Measurements from ENCODE around the gene FRAT1.

The FRAT1 gene

GRCh38 chr10:97349752-97350513, 30.9 kb downstream of the FRAT1 start:
- in situ Hi-C loops (cut with HindIII; ENCODE audit: low pct_unique_long_range_greater_than_20kb, low sequenced_read_pairs) = no loop called here
- TF ChIP-seq JUND (IDR thresholded peaks at IDR 0.05; ENCODE audit: low read depth) = no peak
- DNase-seq (ENCODE audit: low read depth in 1 of 2, low spot score in 1 of 2) = no peak

DNA sequence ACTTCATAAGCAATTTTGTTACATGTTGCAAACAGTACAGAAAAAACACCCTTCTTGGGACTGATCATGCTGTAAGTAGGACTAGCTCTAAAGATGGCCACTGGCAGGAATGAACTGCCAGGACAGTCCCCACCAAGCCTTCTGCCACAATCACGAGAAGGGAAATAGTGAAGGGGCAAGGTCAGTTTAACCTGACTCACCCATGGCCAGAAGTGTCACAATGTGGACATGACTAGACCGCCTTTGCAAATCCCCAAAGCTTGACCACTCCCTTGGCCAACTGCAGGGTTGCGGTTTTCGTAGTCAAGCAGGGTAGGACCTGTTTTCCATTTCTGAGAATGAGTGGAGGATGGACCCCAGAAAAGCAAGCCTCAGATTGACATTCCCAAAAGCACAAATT, 34.9 kb downstream of the FRAT1 start:
- in situ Hi-C loops (cut with HindIII; ENCODE audit: low pct_unique_long_range_greater_than_20kb, low sequenced_read_pairs) = no loop called here
- no peak for DNase-seq (ENCODE audit: low read depth in 1 of 2, low spot score in 1 of 2)
- no peak for TF ChIP-seq JUND (IDR thresholded peaks at IDR 0.05; ENCODE audit: low read depth)

- TF ChIP-seq JUND (IDR thresholded peaks at IDR 0.05; ENCODE audit: low read depth) = no peak
- in situ Hi-C loops (cut with HindIII; ENCODE audit: low pct_unique_long_range_greater_than_20kb, low sequenced_read_pairs) = no loop called here
- peak; percentile 59 to 68 for DNase-seq (ENCODE audit: low read depth in 1 of 2, low spot score in 1 of 2)
Measured at GRCh38 chr10:97355571-97355975, 36.5 kb downstream of the FRAT1 start.

DNA sequence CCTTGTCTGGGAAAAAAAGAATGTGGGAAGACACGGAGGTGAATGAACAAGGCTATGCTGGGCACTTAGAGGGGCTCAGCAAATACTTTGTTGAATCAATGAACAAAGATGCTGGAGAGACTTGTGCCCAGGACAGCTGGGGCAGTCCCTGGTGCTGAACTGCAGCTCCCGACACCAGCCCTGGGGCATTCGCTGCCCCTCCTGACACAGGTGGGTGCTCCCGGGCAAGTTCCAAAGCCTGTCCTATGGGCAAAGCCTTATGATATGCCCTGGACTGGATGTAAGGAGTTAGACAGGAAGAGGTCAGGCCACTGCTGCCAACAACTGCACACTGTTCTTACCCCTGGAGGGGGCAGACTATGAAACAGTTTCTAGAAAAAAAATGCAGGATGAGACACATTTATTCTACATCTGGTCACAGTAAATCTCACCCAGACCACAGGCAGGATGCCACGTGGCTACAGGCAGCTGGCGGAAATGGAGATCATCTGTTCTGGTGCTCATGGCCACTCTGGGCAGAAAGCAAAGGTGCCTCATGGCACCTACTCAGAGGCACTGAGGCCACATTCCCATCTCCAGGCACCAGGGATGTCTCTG, 37.3 kb downstream of the FRAT1 start:
- DNase-seq (ENCODE audit: low read depth in 1 of 2, low spot score in 1 of 2) = no peak
- in situ Hi-C loops (cut with HindIII; ENCODE audit: low pct_unique_long_range_greater_than_20kb, low sequenced_read_pairs) = no loop called here
- no peak for TF ChIP-seq JUND (IDR thresholded peaks at IDR 0.05; ENCODE audit: low read depth)

- no peak for DNase-seq (ENCODE audit: low read depth in 1 of 2, low spot score in 1 of 2)
- no peak for TF ChIP-seq JUND (IDR thresholded peaks at IDR 0.05; ENCODE audit: low read depth)
- in situ Hi-C loops (cut with HindIII; ENCODE audit: low pct_unique_long_range_greater_than_20kb, low sequenced_read_pairs) = no loop called here
Measured at GRCh38 chr10:97356918-97357317, 37.8 kb downstream of the FRAT1 start.

DNA sequence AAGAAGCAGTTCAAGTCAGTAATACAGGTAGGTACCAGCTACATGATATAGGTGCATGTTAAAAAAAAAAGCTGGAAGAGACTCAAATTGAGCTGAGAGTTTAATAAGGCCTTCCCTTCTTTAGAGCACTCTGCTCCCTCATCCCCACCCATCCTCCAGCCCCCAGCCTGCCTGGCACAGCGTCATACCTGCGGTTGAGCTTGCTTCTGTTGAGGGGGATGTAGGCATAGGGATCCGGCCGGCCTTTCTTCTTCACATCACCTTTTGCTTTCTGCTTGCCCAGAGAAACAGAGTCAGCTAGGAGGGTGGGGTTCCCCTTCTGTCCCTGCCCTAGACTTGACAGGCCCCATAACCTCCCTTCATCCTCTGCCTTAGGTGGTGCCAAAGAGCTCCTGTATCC, 39.3 kb downstream of the FRAT1 start:
- no peak for DNase-seq (ENCODE audit: low read depth in 1 of 2, low spot score in 1 of 2)
- in situ Hi-C loops (cut with HindIII; ENCODE audit: low pct_unique_long_range_greater_than_20kb, low sequenced_read_pairs) = no loop called here
- TF ChIP-seq JUND (IDR thresholded peaks at IDR 0.05; ENCODE audit: low read depth) = no peak

- no peak for DNase-seq (ENCODE audit: low read depth in 1 of 2, low spot score in 1 of 2)
- in situ Hi-C loops (cut with HindIII; ENCODE audit: low pct_unique_long_range_greater_than_20kb, low sequenced_read_pairs) = no loop called here
- TF ChIP-seq JUND (IDR thresholded peaks at IDR 0.05; ENCODE audit: low read depth) = no peak
Measured at GRCh38 chr10:97358781-97359180, 39.7 kb downstream of the FRAT1 start.

DNA sequence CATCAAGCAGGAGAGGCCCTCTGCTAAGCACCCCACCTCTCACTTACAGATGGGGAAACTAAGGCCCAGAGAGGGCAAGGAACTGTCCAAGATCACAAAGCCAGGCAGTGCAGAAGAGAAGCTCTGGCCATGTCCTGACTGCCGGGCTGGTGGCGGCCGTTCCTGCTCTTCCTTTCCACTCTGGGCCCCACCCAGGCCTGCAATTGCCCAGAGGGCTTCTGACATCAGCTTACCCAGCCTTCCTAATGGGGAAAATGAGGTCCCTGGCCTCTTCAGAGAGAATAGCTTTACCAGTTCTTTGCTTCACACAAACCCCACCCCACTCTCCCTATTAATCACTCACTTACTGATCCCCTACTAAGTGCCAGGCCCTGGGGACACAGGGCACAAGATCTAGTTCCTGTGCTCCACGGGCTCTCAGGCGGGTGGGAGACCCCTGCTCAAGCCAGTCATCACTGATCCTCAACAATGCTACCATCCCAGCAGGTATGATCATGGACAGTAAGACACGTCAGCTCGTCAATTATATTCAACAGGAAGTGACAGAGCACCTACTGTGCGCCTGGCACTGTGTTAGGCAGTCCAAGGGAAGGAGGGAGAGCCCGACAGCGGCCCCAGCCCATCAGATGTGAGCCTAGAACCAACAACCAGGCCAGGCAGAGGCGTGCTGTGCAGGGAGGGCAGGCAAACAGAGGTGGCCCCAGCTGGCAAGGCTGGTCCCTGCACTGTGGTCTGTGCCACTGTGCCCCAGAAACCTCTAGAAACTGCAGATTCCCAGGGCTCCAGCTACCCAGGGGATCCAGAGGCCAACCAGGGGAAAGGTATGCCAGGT, 41.9 kb downstream of the FRAT1 start:
- in situ Hi-C loops (cut with HindIII; ENCODE audit: low pct_unique_long_range_greater_than_20kb, low sequenced_read_pairs) = no loop called here
- no peak for TF ChIP-seq JUND (IDR thresholded peaks at IDR 0.05; ENCODE audit: low read depth)
- no peak for DNase-seq (ENCODE audit: low read depth in 1 of 2, low spot score in 1 of 2)

- no peak for DNase-seq (ENCODE audit: low read depth in 1 of 2, low spot score in 1 of 2)
- TF ChIP-seq JUND (IDR thresholded peaks at IDR 0.05; ENCODE audit: low read depth) = no peak
- in situ Hi-C loops (cut with HindIII; ENCODE audit: low pct_unique_long_range_greater_than_20kb, low sequenced_read_pairs) = no loop called here
Measured at GRCh38 chr10:97361537-97361901, 42.4 kb downstream of the FRAT1 start.

DNA sequence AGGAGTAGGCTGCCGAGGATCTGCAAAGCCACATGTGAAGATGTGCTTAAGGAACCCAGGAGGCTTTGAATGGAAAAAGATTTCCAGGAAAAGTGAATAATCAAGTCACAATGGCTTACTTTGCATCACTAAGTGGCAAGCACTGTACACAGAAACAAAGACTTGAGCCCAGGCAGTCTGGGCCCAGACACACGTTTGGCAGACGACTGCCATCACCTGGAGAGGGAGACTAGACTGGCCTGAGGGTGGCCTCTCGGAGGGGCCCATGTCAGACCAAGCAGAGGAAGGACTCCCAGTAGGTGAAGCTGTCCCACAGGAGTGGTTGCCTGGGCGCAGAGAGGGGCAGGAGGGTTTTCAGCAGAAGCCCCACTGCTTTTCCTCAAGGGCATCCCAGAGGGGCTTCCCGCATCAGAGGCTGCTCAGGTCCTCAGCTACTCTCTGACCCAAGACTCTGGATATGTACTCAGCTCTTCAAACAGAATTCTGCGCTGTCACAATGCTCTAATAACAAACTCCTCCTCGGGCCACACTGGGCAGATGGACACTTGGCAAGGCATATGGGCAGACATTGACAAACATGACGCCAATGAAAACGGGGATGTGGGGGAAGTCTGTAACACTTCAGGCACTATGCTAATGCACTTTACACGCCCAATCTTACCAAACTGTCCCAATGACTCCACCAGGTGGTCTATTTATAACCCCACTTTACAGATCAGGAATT, 43.4 kb downstream of the FRAT1 start:
- in situ Hi-C loops (cut with HindIII; ENCODE audit: low pct_unique_long_range_greater_than_20kb, low sequenced_read_pairs) = no loop called here
- no peak for TF ChIP-seq JUND (IDR thresholded peaks at IDR 0.05; ENCODE audit: low read depth)
- DNase-seq (ENCODE audit: low read depth in 1 of 2, low spot score in 1 of 2) = no peak

DNA sequence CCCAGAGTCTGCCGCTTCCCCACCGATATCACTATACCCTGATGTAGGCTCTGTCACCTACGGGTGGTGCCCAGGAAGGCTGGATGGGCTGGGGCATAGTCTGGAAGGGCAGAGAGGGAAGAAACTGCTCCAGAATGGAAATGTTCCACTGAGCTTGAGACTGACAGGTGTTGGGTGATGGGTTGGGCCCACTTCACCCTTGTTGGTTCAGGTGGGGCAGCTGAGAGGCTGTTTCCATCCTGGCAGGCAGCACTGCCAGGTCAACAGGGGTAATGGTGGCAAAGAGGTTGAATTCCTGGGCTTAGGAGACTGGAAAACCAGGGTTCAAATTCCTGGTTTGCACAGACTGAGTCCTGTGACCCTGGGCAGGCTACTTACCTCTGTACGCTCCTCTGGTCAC, 44.0 kb downstream of the FRAT1 start:
- no peak for TF ChIP-seq JUND (IDR thresholded peaks at IDR 0.05; ENCODE audit: low read depth)
- no peak for DNase-seq (ENCODE audit: low read depth in 1 of 2, low spot score in 1 of 2)
- in situ Hi-C loops (cut with HindIII; ENCODE audit: low pct_unique_long_range_greater_than_20kb, low sequenced_read_pairs) = no loop called here

- TF ChIP-seq JUND (IDR thresholded peaks at IDR 0.05; ENCODE audit: low read depth) = no peak
- in situ Hi-C loops (cut with HindIII; ENCODE audit: low pct_unique_long_range_greater_than_20kb, low sequenced_read_pairs) = no loop called here
- DNase-seq (ENCODE audit: low read depth in 1 of 2, low spot score in 1 of 2) = no peak
Measured at GRCh38 chr10:97365761-97366351, 46.8 kb downstream of the FRAT1 start.

Data from T47D (cell line).